GM18519 (cell line): ENCODE results near the gene INTS7.
A peak's percentile ranks its signal among the peaks of the same experiment; 100 is the strongest.

ENCODE experiments used
- ATAC-seq: cut with Tn5 transposase; IDR thresholded peaks from one replicate; pipeline ENCODE4 v1.9.1; 2021; ENCODE audit warnings: mild to moderate bottlenecking, moderate library complexity; ENCODE audit not compliant: unreplicated experiment, low FRiP score

Gene INTS7

DNA sequence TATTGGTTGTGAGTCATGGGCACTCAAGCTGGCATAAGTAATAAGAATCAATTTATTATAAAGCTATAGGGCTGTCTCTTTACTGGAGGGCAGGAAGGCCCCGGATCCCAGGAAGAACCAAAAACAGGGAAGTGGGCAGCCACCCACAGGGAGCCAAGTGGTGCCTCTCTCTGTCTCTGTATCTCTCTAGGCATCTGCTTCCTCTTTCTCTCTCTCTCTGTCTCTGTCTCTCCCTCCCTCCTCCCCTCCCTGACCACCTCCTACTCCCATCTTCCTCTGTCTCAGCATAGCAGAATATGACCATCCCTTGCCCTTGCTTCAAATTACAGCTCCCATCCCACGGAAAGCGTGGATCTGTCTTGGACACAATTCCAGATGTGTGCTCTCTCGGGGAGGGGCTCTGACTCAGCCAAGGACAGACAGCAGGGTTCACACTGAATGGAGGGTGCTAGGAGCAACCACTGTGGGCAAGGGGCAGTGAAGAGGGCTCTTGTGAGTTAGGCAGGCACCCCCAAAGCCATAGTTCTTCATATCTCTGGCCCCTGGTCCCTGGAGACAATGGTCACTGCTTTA, 124.4 kb downstream of the INTS7 start:
- no peak for ATAC-seq

GRCh38 chr1:211910113-211910884, 125.1 kb downstream of the INTS7 start:
- ATAC-seq = no peak

- no peak for ATAC-seq
Observed at GRCh38 chr1:211909395-211909794, 126.0 kb downstream of the INTS7 start.

GRCh38 chr1:211908951-211909350, 126.4 kb downstream of the INTS7 start:
- ATAC-seq = no peak

GRCh38 chr1:211908453-211908852, 126.9 kb downstream of the INTS7 start:
- peak; percentile 56 for ATAC-seq

GRCh38 chr1:211903490-211904245, 131.7 kb downstream of the INTS7 start:
- no peak for ATAC-seq

- no peak for ATAC-seq
Observed at GRCh38 chr1:211902624-211903291, 132.6 kb downstream of the INTS7 start.

- no peak for ATAC-seq
Observed at GRCh38 chr1:211901945-211902344, 133.4 kb downstream of the INTS7 start.

GRCh38 chr1:211900441-211900840, 134.9 kb downstream of the INTS7 start:
- no peak for ATAC-seq

GRCh38 chr1:211896958-211897357, 138.4 kb downstream of the INTS7 start:
- ATAC-seq = no peak

DNA sequence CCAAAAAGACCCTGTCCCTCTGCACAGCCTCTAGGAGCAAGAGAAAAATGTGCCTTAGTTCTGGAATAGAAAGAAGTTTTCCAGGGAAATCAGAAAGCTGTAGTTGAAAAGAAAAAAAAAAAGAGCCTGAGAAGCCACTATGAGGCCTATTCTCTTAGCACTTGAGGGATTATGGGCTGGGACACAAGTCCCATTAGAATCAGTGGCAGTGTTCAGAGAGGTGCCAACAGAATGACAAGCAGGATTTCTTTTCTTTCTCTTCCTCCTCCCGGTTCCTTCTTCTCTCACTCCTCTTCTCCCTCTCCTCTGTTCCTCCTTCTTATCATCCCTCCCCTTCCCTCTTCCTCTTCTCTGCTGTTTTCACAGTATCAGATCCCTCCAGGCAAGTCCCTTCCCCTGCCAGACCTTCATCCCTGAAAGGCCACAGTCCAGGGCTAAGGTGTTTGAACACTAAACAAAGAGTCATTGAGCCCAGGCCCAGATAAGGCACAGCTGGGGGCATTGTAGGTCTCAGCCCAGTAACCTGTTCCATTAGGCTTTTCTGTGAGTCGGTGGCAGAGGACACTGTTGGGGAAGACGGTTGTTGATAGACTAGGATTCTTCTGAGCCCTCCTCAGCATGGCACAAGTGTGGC, 140.1 kb downstream of the INTS7 start:
- ATAC-seq = no peak

GRCh38 chr1:211894312-211894711, 141.0 kb downstream of the INTS7 start:
- ATAC-seq = no peak

DNA sequence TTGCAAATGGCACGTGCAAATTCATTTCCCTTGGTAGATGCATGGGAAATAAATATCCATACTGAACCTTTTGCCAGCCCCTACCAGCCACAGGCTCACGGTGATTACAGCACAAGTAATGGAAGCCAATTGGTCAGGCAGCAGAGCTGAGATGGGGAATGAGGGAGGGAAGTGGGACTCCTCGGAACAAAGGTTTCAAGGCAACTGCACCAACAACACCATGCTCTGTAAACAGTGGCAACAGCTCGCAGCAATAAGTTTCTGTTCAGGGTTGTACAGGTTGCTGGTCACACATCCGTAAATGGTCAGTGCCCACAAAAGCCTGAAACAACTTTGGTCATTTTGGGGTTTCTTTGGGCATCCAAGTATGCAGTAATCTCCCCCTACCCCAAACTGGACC, 142.1 kb downstream of the INTS7 start:
- ATAC-seq = no peak

DNA sequence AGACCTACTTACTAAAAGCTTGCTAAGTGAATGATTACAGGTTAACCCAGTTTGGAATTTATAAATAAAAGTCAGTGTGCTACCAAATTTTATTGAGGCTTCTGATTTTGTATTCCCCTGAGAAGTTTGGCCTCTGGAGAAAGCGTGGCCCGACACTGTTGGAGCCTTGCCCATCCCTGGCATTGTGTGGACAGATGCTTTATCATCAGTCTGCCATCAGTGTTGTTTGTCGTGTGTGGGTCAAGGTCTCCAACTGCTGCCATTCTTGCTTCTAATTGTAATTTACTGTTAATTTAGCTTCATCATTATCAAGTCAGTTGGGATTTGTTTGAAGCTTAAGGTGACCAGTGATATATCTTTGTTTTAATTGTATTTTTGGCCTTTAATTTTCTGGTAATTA, 142.8 kb downstream of the INTS7 start:
- ATAC-seq = no peak

DNA sequence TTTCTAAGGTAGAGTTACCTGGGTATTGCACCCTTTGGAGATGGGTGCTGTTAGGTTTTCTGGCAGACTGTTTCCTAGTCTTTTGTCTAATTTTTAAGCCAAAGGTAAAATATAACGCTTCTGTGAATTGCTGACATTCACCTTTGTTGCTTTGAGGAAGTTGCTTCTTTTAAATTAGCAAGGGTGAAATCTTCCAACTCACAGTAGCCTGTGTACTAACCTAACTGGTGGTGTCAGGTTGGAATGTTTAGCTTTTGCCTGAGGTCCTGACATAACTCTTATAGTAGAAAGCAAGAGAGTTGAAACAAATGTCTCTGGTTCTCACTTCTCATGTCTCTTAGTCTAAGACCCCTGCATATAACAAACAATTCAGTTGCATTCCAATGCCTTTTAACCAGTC, 143.6 kb downstream of the INTS7 start:
- ATAC-seq = no peak
